Measurements from ENCODE around the gene COL4A4.

COL4A4 gene

DNA sequence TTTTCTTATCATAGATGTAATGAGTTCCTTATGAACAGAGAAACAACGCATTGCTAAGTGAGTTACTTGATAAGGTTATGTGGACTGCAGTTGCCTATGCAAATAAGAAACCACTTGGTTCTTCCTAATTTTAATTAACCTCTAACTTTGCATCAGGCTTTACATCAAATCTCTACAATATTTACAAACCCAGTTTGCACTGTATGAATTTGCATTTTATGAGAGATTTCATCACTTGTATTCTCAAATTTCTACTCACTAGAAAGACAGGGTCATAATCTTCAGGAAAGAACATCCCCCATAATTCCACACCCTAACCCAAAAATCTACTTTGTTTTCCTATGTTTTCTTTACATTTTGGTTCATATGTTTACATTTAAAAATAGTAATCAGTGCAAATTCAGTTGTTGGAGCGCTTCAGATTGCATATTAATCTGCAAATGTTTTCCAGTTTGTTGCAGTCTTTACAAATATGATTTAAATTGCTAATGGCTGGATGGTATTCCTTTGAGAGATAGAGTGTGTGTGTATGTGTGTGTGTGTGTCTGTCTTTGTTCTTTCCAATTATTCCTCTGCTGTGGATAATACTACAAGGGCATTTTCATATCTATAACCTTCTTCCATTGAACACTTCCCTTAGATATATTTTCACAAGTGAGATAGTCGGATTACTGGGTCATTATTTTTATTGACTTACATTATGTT lies 106.1 kb downstream of the COL4A4 start:
- no peaks in the 10 kb centered on the region for H4K20me1 ChIP-seq (ENCODE audit: insufficient read depth, low read length)
- H3K4me1 ChIP-seq (ENCODE audit: low read length), result no peaks in the 10 kb centered on the region
- DNase-seq, result no peak
- no peaks in the 10 kb centered on the region for H3K27me3 ChIP-seq (replicated peaks; ENCODE audit: insufficient read depth, low read length)
- TF ChIP-seq, protein P1, sequence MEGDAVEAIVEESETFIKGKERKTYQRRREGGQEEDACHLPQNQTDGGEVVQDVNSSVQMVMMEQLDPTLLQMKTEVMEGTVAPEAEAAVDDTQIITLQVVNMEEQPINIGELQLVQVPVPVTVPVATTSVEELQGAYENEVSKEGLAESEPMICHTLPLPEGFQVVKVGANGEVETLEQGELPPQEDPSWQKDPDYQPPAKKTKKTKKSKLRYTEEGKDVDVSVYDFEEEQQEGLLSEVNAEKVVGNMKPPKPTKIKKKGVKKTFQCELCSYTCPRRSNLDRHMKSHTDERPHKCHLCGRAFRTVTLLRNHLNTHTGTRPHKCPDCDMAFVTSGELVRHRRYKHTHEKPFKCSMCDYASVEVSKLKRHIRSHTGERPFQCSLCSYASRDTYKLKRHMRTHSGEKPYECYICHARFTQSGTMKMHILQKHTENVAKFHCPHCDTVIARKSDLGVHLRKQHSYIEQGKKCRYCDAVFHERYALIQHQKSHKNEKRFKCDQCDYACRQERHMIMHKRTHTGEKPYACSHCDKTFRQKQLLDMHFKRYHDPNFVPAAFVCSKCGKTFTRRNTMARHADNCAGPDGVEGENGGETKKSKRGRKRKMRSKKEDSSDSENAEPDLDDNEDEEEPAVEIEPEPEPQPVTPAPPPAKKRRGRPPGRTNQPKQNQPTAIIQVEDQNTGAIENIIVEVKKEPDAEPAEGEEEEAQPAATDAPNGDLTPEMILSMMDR (IDR thresholded peaks at IDR 0.05; ENCODE audit: low read length), result no peak
- no peak for TF ChIP-seq EZH2 (optimal IDR thresholded peaks at IDR 0.05; ENCODE audit: low read depth, low read length)
- no peak for TF ChIP-seq EZH2phosphoT487 (IDR thresholded peaks at IDR 0.05; ENCODE audit: low read length)
- H3K9ac ChIP-seq (ENCODE audit: low read length), result no peak overlapping the region
- H3K4me2 ChIP-seq (ENCODE audit: low read depth, low read length), result no peak overlapping the region
- no peaks in the 10 kb centered on the region for H3K9me3 ChIP-seq (replicated peaks; ENCODE audit: insufficient read depth, low read length)
- no peak overlapping the region for H3K4me3 ChIP-seq (ENCODE audit: low read length)
- H2AFZ ChIP-seq (ENCODE audit: low read length), result no peak overlapping the region
- H3K79me2 ChIP-seq (ENCODE audit: low read length), result no peaks in the 10 kb centered on the region
- no peak overlapping the region for H3K27ac ChIP-seq (ENCODE audit: low read length)
- H3K9me2 ChIP-seq (replicated peaks; ENCODE audit: insufficient read depth, low read length), result no peaks in the 10 kb centered on the region
- no peaks in the 10 kb centered on the region for H3K36me3 ChIP-seq (replicated peaks; ENCODE audit: insufficient read depth, low read length)
- H3F3A ChIP-seq (ENCODE audit: insufficient read depth, low read length), result no peaks in the 10 kb centered on the region

DNA sequence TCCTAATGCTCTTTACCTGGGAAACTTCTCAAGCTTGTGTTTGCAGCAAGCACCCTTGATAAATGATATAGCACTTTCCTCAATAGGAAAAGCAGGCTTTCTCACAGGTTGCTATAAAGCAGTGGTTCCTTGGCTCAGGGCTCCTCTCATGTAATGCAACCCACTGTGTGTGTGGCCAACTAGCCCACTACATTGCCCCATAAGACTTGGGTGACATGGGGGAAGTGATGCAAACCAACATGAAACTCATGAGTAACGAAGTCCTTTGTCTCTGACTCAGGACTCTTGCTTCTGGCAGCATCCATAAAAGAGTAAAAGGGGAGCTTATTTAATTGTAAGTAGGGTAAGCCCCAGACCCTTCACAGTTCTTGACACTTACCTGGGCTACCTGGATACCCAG lies 106.9 kb downstream of the COL4A4 start:
- Histone ChIP-seq H3K9ac (ENCODE audit: low read length) (no peak overlapping the region), H3K4me3 (ENCODE audit: low read length) (no peak overlapping the region), H3K9me2 (replicated peaks; ENCODE audit: insufficient read depth, low read length) (no peaks in the 10 kb centered on the region), H4K20me1 (ENCODE audit: insufficient read depth, low read length) (no peaks in the 10 kb centered on the region), H3K4me2 (ENCODE audit: low read depth, low read length) (no peak overlapping the region), H3K27ac (ENCODE audit: low read length) (no peak overlapping the region), H2AFZ (ENCODE audit: low read length) (no peak overlapping the region), H3K27me3 (replicated peaks; ENCODE audit: insufficient read depth, low read length) (no peaks in the 10 kb centered on the region), H3K9me3 (replicated peaks; ENCODE audit: insufficient read depth, low read length) (no peaks in the 10 kb centered on the region), H3K4me1 (ENCODE audit: low read length) (no peaks in the 10 kb centered on the region), H3F3A (ENCODE audit: insufficient read depth, low read length) (no peaks in the 10 kb centered on the region), H3K79me2 (ENCODE audit: low read length) (no peaks in the 10 kb centered on the region), H3K36me3 (replicated peaks; ENCODE audit: insufficient read depth, low read length) (no peaks in the 10 kb centered on the region)
- DNase-seq, result no peak
- TF ChIP-seq EZH2 (optimal IDR thresholded peaks at IDR 0.05; ENCODE audit: low read depth, low read length) (no peak), EZH2phosphoT487 (IDR thresholded peaks at IDR 0.05; ENCODE audit: low read length) (no peak)
- TF ChIP-seq, protein P1 (IDR thresholded peaks at IDR 0.05; ENCODE audit: low read length), result no peak

DNA sequence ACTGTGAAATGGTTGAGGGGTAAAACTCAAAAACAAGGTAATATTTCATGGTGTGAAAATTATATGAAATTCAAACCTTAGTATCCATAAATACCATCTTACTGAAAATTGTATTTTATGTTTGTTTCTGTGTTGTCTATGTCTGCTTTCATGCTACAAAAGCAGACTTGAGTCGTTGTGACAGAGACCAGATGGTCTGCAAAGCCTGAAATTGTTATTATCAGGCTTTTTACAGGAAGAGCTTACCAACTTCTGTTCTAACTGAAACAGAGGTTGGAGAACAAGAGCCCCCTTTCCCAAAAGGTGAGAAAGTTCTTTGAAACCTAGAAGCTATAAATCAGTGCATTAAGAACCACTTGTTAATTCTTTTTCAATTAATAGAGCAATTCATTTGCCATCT lies 110.0 kb downstream of the COL4A4 start:
- Histone ChIP-seq H3K9me2 (replicated peaks; ENCODE audit: insufficient read depth, low read length) (no peaks in the 10 kb centered on the region), H4K20me1 (ENCODE audit: insufficient read depth, low read length) (no peaks in the 10 kb centered on the region), H3K9ac (ENCODE audit: low read length) (no peak overlapping the region), H3K27ac (ENCODE audit: low read length) (no peak overlapping the region), H3K4me1 (ENCODE audit: low read length) (no peaks in the 10 kb centered on the region), H3K9me3 (replicated peaks; ENCODE audit: insufficient read depth, low read length) (no peaks in the 10 kb centered on the region), H3F3A (ENCODE audit: insufficient read depth, low read length) (no peaks in the 10 kb centered on the region), H3K36me3 (replicated peaks; ENCODE audit: insufficient read depth, low read length) (no peaks in the 10 kb centered on the region), H2AFZ (ENCODE audit: low read length) (no peak overlapping the region), H3K4me3 (ENCODE audit: low read length) (no peak overlapping the region), H3K79me2 (ENCODE audit: low read length) (no peaks in the 10 kb centered on the region), H3K4me2 (ENCODE audit: low read depth, low read length) (no peak overlapping the region), H3K27me3 (replicated peaks; ENCODE audit: insufficient read depth, low read length) (no peaks in the 10 kb centered on the region)
- TF ChIP-seq, protein P1 (IDR thresholded peaks at IDR 0.05; ENCODE audit: low read length), result no peak
- TF ChIP-seq EZH2phosphoT487 (IDR thresholded peaks at IDR 0.05; ENCODE audit: low read length) (no peak), EZH2 (optimal IDR thresholded peaks at IDR 0.05; ENCODE audit: low read depth, low read length) (no peak)
- no peak for DNase-seq
